Neuronal stem cell (in vitro differentiated cells): ENCODE measurements around the gene DMRTA1.
A peak's percentile ranks its signal among the peaks of the same experiment; 100 is the strongest.
"Not testable (repeated sequence)": the region's sequence is repeated elsewhere in the genome, so short reads cannot be mapped to it uniquely, and the experiment has no call there.

ENCODE experiments used
- DNase-seq: peaks from one replicate; pipeline ENCODE4 v3.0.0-alpha.2; 2013; ENCODE audit warnings: low spot score
- H2AFZ ChIP-seq: one replicate; pipeline ENCODE4 v1.6.1; 2013; ENCODE audit warnings: mild to moderate bottlenecking, low read length, inconsistent platforms
- H2AK5ac ChIP-seq: 2 replicates; pipeline ENCODE4 v1.6.1; 2013; ENCODE audit warnings: low read depth, mild to moderate bottlenecking, inconsistent platforms, low read length, moderate library complexity, mixed read lengths
- H2BK120ac ChIP-seq: 2 replicates; pipeline ENCODE4 v1.6.1; 2013; ENCODE audit warnings: low read depth, mild to moderate bottlenecking, inconsistent platforms, low read length, moderate library complexity, mixed read lengths
- H2BK12ac ChIP-seq: one replicate; pipeline ENCODE4 v1.6.1; 2013; ENCODE audit warnings: low read length, inconsistent platforms
- H2BK15ac ChIP-seq: 2 replicates; pipeline ENCODE4 v1.6.1; 2013; ENCODE audit warnings: mild to moderate bottlenecking, low read length, inconsistent platforms, mixed read lengths
- H2BK5ac ChIP-seq: one replicate; pipeline ENCODE4 v1.6.1; 2013; ENCODE audit warnings: inconsistent platforms, mild to moderate bottlenecking, low read length, moderate library complexity
- H3K14ac ChIP-seq: one replicate; pipeline ENCODE4 v1.6.1; 2013; ENCODE audit warnings: low read length, inconsistent platforms
- H3K18ac ChIP-seq: 2 replicates; pipeline ENCODE4 v1.6.1; 2013; ENCODE audit warnings: low read length, inconsistent platforms
- H3K23ac ChIP-seq: 2 replicates; pipeline ENCODE4 v1.6.1; 2013; ENCODE audit warnings: low read depth, mild to moderate bottlenecking, mixed read lengths, low read length, inconsistent platforms; ENCODE audit not compliant: poor library complexity
- H3K27ac ChIP-seq: replicated peaks from 3 replicates; pipeline ENCODE4 v1.5.1; 2013; ENCODE audit warnings: low read length, inconsistent platforms
- H3K27me3 ChIP-seq, 3 experiments: 2 replicates each; pipeline ENCODE4 v1.6.1; 2013; ENCODE audit warnings: low read length in 3 of 3, mild to moderate bottlenecking in 2 of 3, inconsistent platforms in 1 of 3, low read depth in 1 of 3, mixed read lengths in 1 of 3, moderate library complexity in 1 of 3; ENCODE audit not compliant: control insufficient read depth in 3 of 3, insufficient read depth in 3 of 3
- H3K36me3 ChIP-seq, 2 donors: replicated peaks in 1 of 2; 2 replicates each; pipeline ENCODE4 v1.6.1; 2013; ENCODE audit warnings: low read length in 2 of 2; ENCODE audit not compliant: control insufficient read depth in 2 of 2, insufficient read depth in 2 of 2
- H3K4ac ChIP-seq: 2 replicates; pipeline ENCODE4 v1.6.1; 2013; ENCODE audit warnings: inconsistent platforms, mild to moderate bottlenecking, low read length, moderate library complexity
- H3K4me1 ChIP-seq, 2 donors: 1 replicate in 1 of 2; 2 replicates in 1 of 2; pipeline ENCODE4 v1.6.1; 2013; ENCODE audit warnings: low read length in 2 of 2, low read depth in 1 of 2; ENCODE audit not compliant: control insufficient read depth in 2 of 2, insufficient read depth in 1 of 2
- H3K4me2 ChIP-seq: one replicate; pipeline ENCODE4 v1.6.1; 2013; ENCODE audit warnings: mild to moderate bottlenecking, low read length, inconsistent platforms; ENCODE audit not compliant: insufficient read depth, poor library complexity, severe bottlenecking
- H3K4me3 ChIP-seq, 2 donors: 2 replicates each; pipeline ENCODE4 v1.5.1; 2013; ENCODE audit warnings: low read length in 2 of 2, mild to moderate bottlenecking in 2 of 2, inconsistent platforms in 1 of 2, moderate library complexity in 1 of 2
- H3K79me1 ChIP-seq: one replicate; pipeline ENCODE4 v1.6.1; 2013; ENCODE audit warnings: low read depth, mild to moderate bottlenecking, inconsistent platforms, low read length, moderate library complexity
- H3K9ac ChIP-seq: one replicate; pipeline ENCODE4 v1.6.1; 2013; ENCODE audit warnings: mild to moderate bottlenecking, low read depth, low read length, inconsistent platforms; ENCODE audit not compliant: poor library complexity
- H3K9me3 ChIP-seq, 2 donors: replicated peaks in 1 of 2; 2 replicates each; pipeline versions ENCODE3 to v1.6.1; 2013; ENCODE audit warnings: low read length in 2 of 2, mild to moderate bottlenecking in 2 of 2, inconsistent platforms in 1 of 2, low read depth in 1 of 2, mixed read lengths in 1 of 2, moderate library complexity in 1 of 2; ENCODE audit not compliant: control insufficient read depth in 2 of 2, insufficient read depth in 1 of 2
- H4K8ac ChIP-seq: one replicate; pipeline ENCODE4 v1.6.1; 2013; ENCODE audit warnings: low read depth, mild to moderate bottlenecking, inconsistent platforms, low read length, moderate library complexity
- H4K91ac ChIP-seq: one replicate; pipeline ENCODE4 v1.6.1; 2013; ENCODE audit warnings: low read length, low read depth, mild to moderate bottlenecking, inconsistent platforms; ENCODE audit not compliant: poor library complexity
- WGBS, 2 donors: extraction: QIAGEN DNeasy Blood & Tissue Kit; methylation state at CpG; one replicate each; pipeline ENCODE4 v1.1.7; 2013; ENCODE audit warnings: missing lambda C conversion rate in 2 of 2, mixed read lengths in 1 of 2; ENCODE audit not compliant: insufficient read length in 2 of 2, insufficient replicate concordance in 1 of 2; ENCODE audit errors: extremely low coverage in 2 of 2; 5-methylcytosine and 5-hydroxymethylcytosine counted together

The DMRTA1 gene

GRCh38 chr9:22437461-22438067 lies 9.1 kb upstream of the DMRTA1 start:
- not testable (repeated sequence) for H2BK5ac ChIP-seq, H3K4me2 ChIP-seq, H3K79me1 ChIP-seq, H3K4me1 ChIP-seq, H3K27me3 ChIP-seq, DNase-seq, H3K27ac ChIP-seq, H3K4ac ChIP-seq, H3K23ac ChIP-seq, H4K8ac ChIP-seq, H2BK12ac ChIP-seq, H2AFZ ChIP-seq, H2AK5ac ChIP-seq, H4K91ac ChIP-seq, H3K14ac ChIP-seq, H2BK120ac ChIP-seq, H2BK15ac ChIP-seq, H3K18ac ChIP-seq, H3K9me3 ChIP-seq, H3K4me3 ChIP-seq, H3K36me3 ChIP-seq, H3K9ac ChIP-seq
- WGBS, 2 donors: no CpG with 5 or more reads among the region's 8 CpGs

- Histone ChIP-seq H3K27me3 (peaks cover 0 to 6% (median 0%) of the 10 kb centered on the region in 3 experiments), H3K36me3 (no peaks in the 10 kb centered on the region), H2AK5ac (peak overlapping the region; percentile 75), H3K14ac (peak overlapping the region; percentile 71), H2BK120ac (no peak overlapping the region), H3K4me3 (no peak overlapping the region), H4K8ac (no peak overlapping the region), H3K9ac (no peak overlapping the region), H3K4me2 (no peak overlapping the region), H4K91ac (no peak overlapping the region), H3K23ac (no peak overlapping the region), H3K18ac (peak overlapping the region; percentile 57), H3K9me3 (no peaks in the 10 kb centered on the region), H3K4me1 (no peaks in the 10 kb centered on the region), H3K4ac (no peak overlapping the region), H2BK5ac (no peak overlapping the region), H2BK15ac (peak overlapping the region; percentile 49), H2BK12ac (peak overlapping the region; percentile 41), H3K79me1 (no peaks in the 10 kb centered on the region), H2AFZ (no peak overlapping the region), H3K27ac (no peak overlapping the region)
- WGBS, 2 donors: no CpG with 5 or more reads among the region's 16 CpGs
- DNase-seq: no peak
Measured at GRCh38 chr9:22440841-22441240, 5.8 kb upstream of the DMRTA1 start.

- H3K27ac ChIP-seq: peak overlapping the region; percentile 96
- H3K79me1 ChIP-seq: peaks cover 5% of the 10 kb centered on the region
- H3K18ac ChIP-seq: peak overlapping the region; percentile 98
Measured at GRCh38 chr9:22446950-22447617, 460 bp downstream of the DMRTA1 start.

GRCh38 chr9:22447618-22448305 lies 1.1 kb downstream of the DMRTA1 start:
- H2BK5ac ChIP-seq: peak overlapping the region; percentile 75
- peak overlapping the region; percentile 96 for H3K27ac ChIP-seq
- peak overlapping the region; percentile 43 to 95 for H3K4me3 ChIP-seq
- H3K4ac ChIP-seq: no peak overlapping the region
- DNase-seq: no peak
- no peaks in the 10 kb centered on the region for H3K4me1 ChIP-seq
- no peak overlapping the region for H4K8ac ChIP-seq
- peaks cover 0 to 39% (median 0%) of the 10 kb centered on the region in 3 experiments for H3K27me3 ChIP-seq
- no peak overlapping the region for H3K14ac ChIP-seq
- peak overlapping the region; percentile 96 for H3K9ac ChIP-seq
- no peak overlapping the region for H2AK5ac ChIP-seq
- peaks cover 5% of the 10 kb centered on the region for H3K79me1 ChIP-seq
- H2AFZ ChIP-seq: peak overlapping the region; percentile 98
- H2BK12ac ChIP-seq: no peak overlapping the region
- no peak overlapping the region for H3K23ac ChIP-seq
- peak overlapping the region; percentile 98 for H2BK120ac ChIP-seq
- WGBS, 2 donors: no CpG with 5 or more reads among the region's 17 CpGs
- no peaks in the 10 kb centered on the region for H3K36me3 ChIP-seq
- no peak overlapping the region for H4K91ac ChIP-seq
- H3K9me3 ChIP-seq: no peaks in the 10 kb centered on the region
- H3K4me2 ChIP-seq: peak overlapping the region; percentile 71
- peak overlapping the region; percentile 98 for H3K18ac ChIP-seq
- H2BK15ac ChIP-seq: no peak overlapping the region

More at GRCh38 chr9:22446950-22447617, 460 bp downstream of the DMRTA1 start:
- H2BK15ac ChIP-seq: peak overlapping the region; percentile 91
- peak; percentile 74 for DNase-seq
- H3K9me3 ChIP-seq: no peaks in the 10 kb centered on the region
- peak overlapping the region; percentile 43 for H4K8ac ChIP-seq
- peak overlapping the region; percentile 96 for H2AK5ac ChIP-seq
- peak overlapping the region; percentile 79 for H4K91ac ChIP-seq
- peak overlapping the region; percentile 98 for H2BK120ac ChIP-seq
- H3K9ac ChIP-seq: peak overlapping the region; percentile 96
- H2BK5ac ChIP-seq: peak overlapping the region; percentile 75
- peak overlapping the region; percentile 43 to 95 for H3K4me3 ChIP-seq
- H3K4me2 ChIP-seq: peak overlapping the region; percentile 71
- no CpG with 5 or more reads among the region's 70 CpGs for WGBS, 2 donors
- no peak overlapping the region for H2BK12ac ChIP-seq
- no peaks in the 10 kb centered on the region for H3K36me3 ChIP-seq
- peaks cover 0 to 39% (median 0%) of the 10 kb centered on the region in 3 experiments for H3K27me3 ChIP-seq
- H2AFZ ChIP-seq: peak overlapping the region; percentile 98
- no peaks in the 10 kb centered on the region for H3K4me1 ChIP-seq
- peak overlapping the region; percentile 37 for H3K4ac ChIP-seq
- peak overlapping the region; percentile 82 for H3K14ac ChIP-seq
- H3K23ac ChIP-seq: peak overlapping the region; percentile 85
